GM23248 (cell line): Measurements from ENCODE around the gene FAM210B. TPM values are rescaled to one million over a fixed set of nuclear protein-coding genes. Genes with fewer than 3 reads are reported as not detected.

ENCODE experiments used
- DNase-seq: peaks from one replicate; pipeline ENCODE4 v3.0.0-alpha.2; 2015
- H2AFZ ChIP-seq: fragments of 200-600 bp; sonication (generic); 2 replicates; pipeline ENCODE4 v1.6.1; 2016; ENCODE audit warnings: antibody characterized with exemption
- H3F3A ChIP-seq: fragments of 200-600 bp; sonication (generic); 2 replicates; pipeline ENCODE4 v1.6.1; 2016; ENCODE audit warnings: mild to moderate bottlenecking, antibody characterized with exemption, mixed run types; ENCODE audit not compliant: insufficient read depth
- H3K27ac ChIP-seq: fragments of 200-600 bp; sonication (generic); 2 replicates; pipeline ENCODE4 v1.5.1; 2016; ENCODE audit warnings: mild to moderate bottlenecking
- H3K27me3 ChIP-seq: fragments of 200-600 bp; sonication (generic); replicated peaks from 2 replicates; pipeline ENCODE4 v1.6.1; 2016; ENCODE audit warnings: mild to moderate bottlenecking; ENCODE audit not compliant: insufficient read depth
- H3K36me3 ChIP-seq: fragments of 200-600 bp; sonication (generic); 2 replicates; pipeline ENCODE4 v1.6.1; 2016; ENCODE audit warnings: low read depth, mild to moderate bottlenecking
- H3K4me1 ChIP-seq: fragments of 200-600 bp; sonication (generic); 2 replicates; pipeline ENCODE4 v1.6.1; 2016; ENCODE audit warnings: mild to moderate bottlenecking; ENCODE audit not compliant: insufficient read depth
- H3K4me2 ChIP-seq: fragments of 200-600 bp; sonication (generic); one replicate; pipeline ENCODE4 v1.6.1; 2016; ENCODE audit warnings: mild to moderate bottlenecking; ENCODE audit not compliant: unreplicated experiment
- H3K4me3 ChIP-seq: fragments of 200-600 bp; sonication (generic); 2 replicates; pipeline ENCODE4 v1.5.1; 2016; ENCODE audit warnings: mild to moderate bottlenecking
- H3K79me2 ChIP-seq: fragments of 200-600 bp; sonication (generic); 2 replicates; pipeline ENCODE4 v1.6.1; 2016; ENCODE audit warnings: mild to moderate bottlenecking; ENCODE audit not compliant: insufficient read depth
- H3K9ac ChIP-seq: fragments of 200-600 bp; sonication (generic); 2 replicates; pipeline ENCODE4 v1.6.1; 2016; ENCODE audit warnings: mild to moderate bottlenecking
- H3K9me2 ChIP-seq: fragments of 200-600 bp; sonication (generic); 2 replicates; pipeline ENCODE4 v1.6.1; 2016; ENCODE audit warnings: mixed run types, mild to moderate bottlenecking, moderate library complexity; ENCODE audit not compliant: insufficient read depth
- H3K9me3 ChIP-seq: fragments of 200-600 bp; sonication (generic); one replicate; pipeline ENCODE4 v1.6.1; 2017; ENCODE audit warnings: low read depth
- H4K20me1 ChIP-seq: fragments of 200-600 bp; sonication (generic); 2 replicates; pipeline ENCODE4 v1.6.0; 2016; ENCODE audit not compliant: insufficient read depth
- EZH2 ChIP-seq: fragments of 200-600 bp; sonication (generic); IDR thresholded peaks from 2 replicates; pipeline ENCODE4 v1.6.1; 2018; ENCODE audit warnings: antibody characterized with exemption, mild to moderate bottlenecking; ENCODE audit not compliant: insufficient read depth, poor library complexity, severe bottlenecking
- EZH2phosphoT487 ChIP-seq: fragments of 200-600 bp; sonication (generic); IDR thresholded peaks from 2 replicates; pipeline ENCODE4 v1.6.1; 2018; ENCODE audit warnings: antibody characterized with exemption, moderate library complexity, mild to moderate bottlenecking, low read depth; ENCODE audit not compliant: insufficient read depth
- WGBS, 2 experiments: methylation state at CpG; one replicate each; pipeline ENCODE4 v1.1.6; 2015 to 2017; ENCODE audit warnings: low lambda C conversion rate in 2 of 2, low coverage in 1 of 2; ENCODE audit errors: missing lambda C conversion rate in 2 of 2; 5-methylcytosine and 5-hydroxymethylcytosine counted together
- in situ Hi-C: fragments of 300-500 bp; cut with MboI; formaldehyde crosslinking; loops from 2 replicates; pipeline ENCODE4 v1.15.0; 2020
- polyA plus RNA-seq: library from polyadenylated mRNA; unstranded; fragments of >200 nt; fragmentation: Nextera tagmentation; extraction: Ambion mirVana; gene quantifications from 2 replicates; pipeline ENCODE4 v1.2.1, GENCODE V29; 2016
- total RNA-seq: library from RNA; depleted of rRNA; stranded (reverse); fragments of >200 nt; shearing (Covaris generic); gene quantifications from 2 replicates; pipeline ENCODE4 v1.2.3, GENCODE V29; 2014

The FAM210B gene
- total and polyA plus RNA-seq, 2 experiments from 2014 or later, result 91.0 to 95.7 TPM

GRCh38 chr20:56382696-56383095, 23.9 kb downstream of the FAM210B start:
- no peak for DNase-seq
- H3K4me3 ChIP-seq, result no peak overlapping the region
- H2AFZ ChIP-seq, result no peak overlapping the region
- no peaks in the 10 kb centered on the region for H4K20me1 ChIP-seq
- peaks cover 47% of the 10 kb centered on the region for H3K36me3 ChIP-seq
- peaks cover 6% of the 10 kb centered on the region for H3K4me1 ChIP-seq
- 88 to 91% methylated on average over 4 of the region's 4 CpGs for WGBS, 2 experiments
- H3K9me3 ChIP-seq, result no peaks in the 10 kb centered on the region
- no peak overlapping the region for H3K4me2 ChIP-seq
- no peak overlapping the region for H3K27ac ChIP-seq
- H3K9me2 ChIP-seq, result no peaks in the 10 kb centered on the region
- H3K27me3 ChIP-seq, result no peaks in the 10 kb centered on the region
- no peak for TF ChIP-seq EZH2phosphoT487
- TF ChIP-seq EZH2, result no peak
- in situ Hi-C loops, result no loop called here
- peaks cover 54% of the 10 kb centered on the region for H3F3A ChIP-seq
- peaks cover 99% of the 10 kb centered on the region for H3K79me2 ChIP-seq
- no peak overlapping the region for H3K9ac ChIP-seq

GRCh38 chr20:56383334-56383733, 24.6 kb downstream of the FAM210B start:
- H4K20me1 ChIP-seq, result no peaks in the 10 kb centered on the region
- H3K4me1 ChIP-seq, result peaks cover 6% of the 10 kb centered on the region
- no peaks in the 10 kb centered on the region for H3K9me2 ChIP-seq
- WGBS, 2 experiments, result 91 to 92% methylated on average over 8 of the region's 8 CpGs
- in situ Hi-C loops, result no loop called here
- H3K79me2 ChIP-seq, result peaks cover 99% of the 10 kb centered on the region
- no peak for DNase-seq
- H3K27me3 ChIP-seq, result no peaks in the 10 kb centered on the region
- H2AFZ ChIP-seq, result no peak overlapping the region
- H3K27ac ChIP-seq, result no peak overlapping the region
- peaks cover 58% of the 10 kb centered on the region for H3F3A ChIP-seq
- no peak overlapping the region for H3K4me3 ChIP-seq
- no peak overlapping the region for H3K4me2 ChIP-seq
- peaks cover 50% of the 10 kb centered on the region for H3K36me3 ChIP-seq
- TF ChIP-seq EZH2phosphoT487, result no peak
- no peak for TF ChIP-seq EZH2
- no peak overlapping the region for H3K9ac ChIP-seq
- no peaks in the 10 kb centered on the region for H3K9me3 ChIP-seq

DNA sequence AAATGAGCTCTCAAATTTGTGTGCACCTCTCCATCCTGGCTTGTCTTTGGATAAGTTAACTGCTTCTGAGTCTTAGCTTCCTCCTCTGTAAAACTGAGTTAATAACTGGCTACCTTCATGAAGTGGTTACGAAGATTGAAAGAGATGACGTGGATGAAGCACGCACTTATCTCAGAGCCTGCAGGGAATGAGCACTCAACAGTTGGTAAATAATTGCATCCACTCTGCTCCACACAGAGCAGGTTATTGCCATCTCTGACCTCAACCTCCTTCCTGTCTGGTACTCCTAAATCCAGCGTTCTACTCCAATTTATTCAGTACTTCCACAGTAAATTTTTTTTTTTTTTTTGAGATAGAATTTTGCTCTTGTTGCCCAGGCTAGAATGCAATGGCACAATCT, 26.4 kb downstream of the FAM210B start:
- peaks cover 99% of the 10 kb centered on the region for H3K79me2 ChIP-seq
- H3K36me3 ChIP-seq, result peaks cover 39% of the 10 kb centered on the region
- no peak overlapping the region for H3K4me3 ChIP-seq
- in situ Hi-C loops, result no loop called here
- no peaks in the 10 kb centered on the region for H4K20me1 ChIP-seq
- WGBS, 2 experiments, result 98 to 100% methylated on average over 4 of the region's 4 CpGs
- no peak overlapping the region for H3K4me2 ChIP-seq
- H3K9me3 ChIP-seq, result no peaks in the 10 kb centered on the region
- no peak overlapping the region for H2AFZ ChIP-seq
- H3K9me2 ChIP-seq, result no peaks in the 10 kb centered on the region
- DNase-seq, result no peak
- H3K27me3 ChIP-seq, result no peaks in the 10 kb centered on the region
- no peak overlapping the region for H3K9ac ChIP-seq
- peaks cover 51% of the 10 kb centered on the region for H3F3A ChIP-seq
- no peak overlapping the region for H3K27ac ChIP-seq
- H3K4me1 ChIP-seq, result peaks cover 6% of the 10 kb centered on the region
- TF ChIP-seq EZH2 (no peak), EZH2phosphoT487 (no peak)

DNA sequence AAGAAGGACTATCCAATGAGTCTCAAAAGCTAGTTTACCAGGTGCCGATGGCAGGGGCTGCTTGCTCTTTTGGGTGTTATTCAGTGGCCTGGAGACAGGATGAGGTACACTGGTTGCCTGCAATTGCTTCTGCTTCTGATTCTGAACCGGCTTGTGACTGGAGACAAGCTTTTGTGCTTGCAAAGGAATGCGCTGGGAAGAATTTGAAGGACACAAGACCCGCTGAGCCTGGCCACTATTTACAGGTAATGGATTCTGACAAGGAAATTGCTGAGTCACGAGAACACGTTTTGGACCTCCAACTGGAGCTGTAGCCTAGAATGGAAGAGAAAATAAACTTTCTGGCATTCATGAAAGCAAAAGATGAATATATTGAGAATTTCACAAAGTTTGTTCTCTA, 27.4 kb downstream of the FAM210B start:
- peaks cover 39% of the 10 kb centered on the region for H3K36me3 ChIP-seq
- no peak overlapping the region for H3K4me3 ChIP-seq
- H3K79me2 ChIP-seq, result peaks cover 100% of the 10 kb centered on the region
- H3K27me3 ChIP-seq, result no peaks in the 10 kb centered on the region
- H3K9me3 ChIP-seq, result no peaks in the 10 kb centered on the region
- in situ Hi-C loops, result no loop called here
- peaks cover 53% of the 10 kb centered on the region for H3F3A ChIP-seq
- H3K4me2 ChIP-seq, result no peak overlapping the region
- H3K9ac ChIP-seq, result no peak overlapping the region
- WGBS, 2 experiments, result 97 to 98% methylated on average over 6 of the region's 6 CpGs
- TF ChIP-seq EZH2phosphoT487, result no peak
- no peak for TF ChIP-seq EZH2
- no peaks in the 10 kb centered on the region for H4K20me1 ChIP-seq
- H2AFZ ChIP-seq, result no peak overlapping the region
- H3K27ac ChIP-seq, result no peak overlapping the region
- DNase-seq, result no peak
- H3K9me2 ChIP-seq, result no peaks in the 10 kb centered on the region
- peaks cover 16% of the 10 kb centered on the region for H3K4me1 ChIP-seq

DNA sequence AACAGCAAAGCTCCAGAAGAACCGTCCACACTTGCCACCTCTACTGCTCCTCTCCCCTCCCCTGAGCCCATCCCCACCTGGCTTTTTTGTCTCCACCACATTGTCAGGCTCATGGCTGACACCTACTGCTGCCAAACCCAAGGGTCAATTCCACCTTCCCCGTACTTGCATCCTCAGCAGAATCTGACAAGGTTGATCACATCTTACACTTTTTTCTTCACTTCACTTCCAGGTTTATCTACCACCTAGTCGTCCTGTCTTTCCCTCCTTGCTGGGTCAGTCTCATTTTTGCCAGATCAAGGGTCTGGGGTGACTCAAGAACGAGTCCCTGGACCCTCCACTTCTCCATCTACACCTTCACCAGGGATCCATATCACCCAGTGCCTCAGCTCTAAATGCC, 30.1 kb downstream of the FAM210B start:
- Histone ChIP-seq H3K9me2 (no peaks in the 10 kb centered on the region), H3K79me2 (peaks cover 92% of the 10 kb centered on the region), H3K9me3 (no peaks in the 10 kb centered on the region), H3K4me3 (no peak overlapping the region), H3F3A (peaks cover 35% of the 10 kb centered on the region), H3K4me2 (no peak overlapping the region), H3K36me3 (peaks cover 29% of the 10 kb centered on the region), H4K20me1 (no peaks in the 10 kb centered on the region), H3K9ac (no peak overlapping the region), H3K27me3 (no peaks in the 10 kb centered on the region), H2AFZ (no peak overlapping the region), H3K27ac (no peak overlapping the region), H3K4me1 (peaks cover 22% of the 10 kb centered on the region)
- DNase-seq, result no peak
- WGBS, 2 experiments, result 94 to 99% methylated on average over 4 of the region's 4 CpGs
- TF ChIP-seq EZH2 (no peak), EZH2phosphoT487 (no peak)
- in situ Hi-C loops, result no loop called here
